ENCODE results near the gene E2F4.

DNA sequence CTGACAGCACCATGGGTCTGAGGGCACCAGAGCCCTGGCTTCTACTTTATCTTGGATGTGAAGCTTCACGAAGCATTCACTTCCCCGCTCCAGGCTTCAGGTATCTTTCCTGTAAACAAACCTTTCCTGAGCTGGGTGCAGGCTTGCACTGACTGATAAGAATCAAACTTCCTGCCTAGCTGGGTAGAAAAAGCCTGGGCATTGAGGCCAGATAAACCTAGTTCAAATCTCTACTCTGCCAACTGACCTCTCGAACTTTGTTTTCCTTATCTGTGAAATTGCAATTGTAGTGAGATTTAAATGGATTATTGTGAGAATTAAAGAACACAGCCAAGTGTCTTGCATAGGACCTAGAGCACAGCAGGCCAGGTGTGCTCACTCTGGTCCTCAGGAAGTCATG lies 32.0 kb downstream of the E2F4 start:
- TF ChIP-seq, protein P1, sequence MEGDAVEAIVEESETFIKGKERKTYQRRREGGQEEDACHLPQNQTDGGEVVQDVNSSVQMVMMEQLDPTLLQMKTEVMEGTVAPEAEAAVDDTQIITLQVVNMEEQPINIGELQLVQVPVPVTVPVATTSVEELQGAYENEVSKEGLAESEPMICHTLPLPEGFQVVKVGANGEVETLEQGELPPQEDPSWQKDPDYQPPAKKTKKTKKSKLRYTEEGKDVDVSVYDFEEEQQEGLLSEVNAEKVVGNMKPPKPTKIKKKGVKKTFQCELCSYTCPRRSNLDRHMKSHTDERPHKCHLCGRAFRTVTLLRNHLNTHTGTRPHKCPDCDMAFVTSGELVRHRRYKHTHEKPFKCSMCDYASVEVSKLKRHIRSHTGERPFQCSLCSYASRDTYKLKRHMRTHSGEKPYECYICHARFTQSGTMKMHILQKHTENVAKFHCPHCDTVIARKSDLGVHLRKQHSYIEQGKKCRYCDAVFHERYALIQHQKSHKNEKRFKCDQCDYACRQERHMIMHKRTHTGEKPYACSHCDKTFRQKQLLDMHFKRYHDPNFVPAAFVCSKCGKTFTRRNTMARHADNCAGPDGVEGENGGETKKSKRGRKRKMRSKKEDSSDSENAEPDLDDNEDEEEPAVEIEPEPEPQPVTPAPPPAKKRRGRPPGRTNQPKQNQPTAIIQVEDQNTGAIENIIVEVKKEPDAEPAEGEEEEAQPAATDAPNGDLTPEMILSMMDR (IDR thresholded peaks at IDR 0.05; ENCODE audit: insufficient read depth, low read length, poor library complexity, severe bottlenecking), result no peak
- no peak for TF ChIP-seq EZH2phosphoT487 (conservative IDR thresholded peaks at IDR 0.05; ENCODE audit: low read length)

All from SU-DHL-6 (cell line).